GM10847 (cell line): ENCODE data around the gene SLC7A5.

Source experiments
- POLR2A ChIP-seq: IDR thresholded peaks from 2 replicates; pipeline ENCODE4 v1.6.1; 2011; ENCODE audit not compliant: insufficient read length; ENCODE audit errors: extremely low read depth

The SLC7A5 gene

DNA sequence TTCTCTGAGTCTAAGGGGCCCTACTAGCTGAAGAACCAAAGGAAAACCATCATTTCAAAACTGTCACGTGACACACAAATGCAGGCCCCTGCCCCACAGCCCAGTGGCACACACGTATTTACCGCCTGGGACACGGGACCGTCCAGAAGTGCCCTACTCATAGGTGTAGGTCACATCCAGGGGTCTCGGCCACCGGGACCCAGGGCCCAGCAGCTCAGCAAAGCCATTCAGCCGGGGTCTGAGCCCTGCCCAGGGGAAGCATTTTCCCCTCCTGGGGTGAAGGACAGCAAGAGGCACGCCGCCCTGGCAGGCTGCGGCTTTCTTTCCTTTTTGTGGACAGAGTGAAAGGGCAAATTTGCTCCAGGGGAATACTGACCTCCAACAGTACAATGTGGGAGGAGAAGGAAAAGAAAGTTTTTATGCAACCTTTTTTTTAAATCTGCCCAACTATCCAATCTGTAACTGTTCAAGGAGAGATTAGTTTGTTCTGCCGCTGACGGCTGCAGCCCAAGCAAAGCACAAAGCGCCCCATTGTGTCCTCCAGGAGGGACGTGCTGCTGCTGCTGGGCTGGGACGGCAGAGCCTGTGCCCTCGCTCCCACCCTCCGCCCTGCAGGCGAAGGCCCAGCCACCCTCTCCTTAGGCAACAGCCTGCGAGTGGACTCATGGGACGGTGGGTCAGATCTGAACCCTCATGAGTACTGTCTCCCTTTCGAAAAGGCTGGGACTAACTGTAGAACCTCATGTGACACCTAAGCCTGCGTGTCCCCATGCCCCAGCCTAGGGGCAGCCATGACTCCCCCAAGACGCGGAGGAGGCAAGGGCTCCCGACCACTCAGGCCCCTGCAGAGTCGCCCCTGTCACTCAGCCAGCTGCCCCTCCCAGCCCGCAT, 21.3 kb downstream of the SLC7A5 start:
- TF ChIP-seq POLR2A = no peak

DNA sequence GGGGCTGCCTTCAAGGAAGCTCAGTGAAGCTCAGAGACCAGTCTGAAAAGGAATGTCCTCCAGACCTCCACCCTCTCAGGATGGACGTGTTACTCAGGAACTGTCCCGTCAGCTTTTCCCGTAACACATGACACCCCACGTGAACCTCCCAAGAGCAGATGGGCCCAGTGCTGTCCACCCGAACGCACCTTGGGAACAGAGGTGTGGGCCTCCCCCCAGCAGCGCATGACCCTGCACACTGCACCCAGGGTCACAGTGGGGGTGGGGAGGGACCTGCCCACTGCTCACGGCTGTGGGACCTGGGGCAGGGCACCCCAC, 21.9 kb downstream of the SLC7A5 start:
- no peak for TF ChIP-seq POLR2A

DNA sequence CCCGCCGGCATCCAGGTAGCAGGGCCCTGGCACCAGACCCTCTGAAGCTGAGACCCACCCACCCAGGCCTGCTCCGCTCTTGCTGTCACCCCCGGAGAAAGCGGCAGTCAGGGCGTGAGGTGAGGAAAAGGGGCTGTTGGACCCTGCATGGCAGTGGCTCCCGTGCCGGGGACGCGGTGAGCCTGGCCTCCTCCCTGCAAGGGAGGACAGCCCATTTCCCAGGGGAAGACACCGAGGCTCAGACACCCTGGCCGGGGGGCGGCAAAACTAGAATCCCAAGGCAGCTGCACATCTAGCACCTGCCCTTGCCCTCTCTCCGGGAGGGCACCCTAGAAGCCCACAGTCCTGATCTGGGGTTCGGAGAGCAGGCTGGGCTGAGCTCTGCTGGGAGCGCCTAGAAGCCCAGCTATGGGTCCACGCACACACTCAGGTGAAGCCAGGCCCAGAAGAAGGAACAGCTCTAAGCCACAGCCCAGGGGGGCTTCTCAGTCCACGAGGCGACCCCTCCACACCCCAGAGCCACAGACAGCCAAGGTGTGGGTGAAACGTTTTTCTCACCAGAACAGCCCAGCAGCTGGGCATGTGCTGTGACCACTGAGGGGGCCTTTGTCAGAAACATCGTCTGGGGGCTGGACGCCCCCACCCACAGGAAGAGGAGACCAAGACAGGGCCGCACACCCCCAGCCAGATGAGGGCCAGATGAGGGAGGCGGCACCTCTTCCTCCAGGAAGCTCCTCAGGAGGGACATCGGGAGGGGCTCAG, 22.4 kb downstream of the SLC7A5 start:
- no peak for TF ChIP-seq POLR2A

DNA sequence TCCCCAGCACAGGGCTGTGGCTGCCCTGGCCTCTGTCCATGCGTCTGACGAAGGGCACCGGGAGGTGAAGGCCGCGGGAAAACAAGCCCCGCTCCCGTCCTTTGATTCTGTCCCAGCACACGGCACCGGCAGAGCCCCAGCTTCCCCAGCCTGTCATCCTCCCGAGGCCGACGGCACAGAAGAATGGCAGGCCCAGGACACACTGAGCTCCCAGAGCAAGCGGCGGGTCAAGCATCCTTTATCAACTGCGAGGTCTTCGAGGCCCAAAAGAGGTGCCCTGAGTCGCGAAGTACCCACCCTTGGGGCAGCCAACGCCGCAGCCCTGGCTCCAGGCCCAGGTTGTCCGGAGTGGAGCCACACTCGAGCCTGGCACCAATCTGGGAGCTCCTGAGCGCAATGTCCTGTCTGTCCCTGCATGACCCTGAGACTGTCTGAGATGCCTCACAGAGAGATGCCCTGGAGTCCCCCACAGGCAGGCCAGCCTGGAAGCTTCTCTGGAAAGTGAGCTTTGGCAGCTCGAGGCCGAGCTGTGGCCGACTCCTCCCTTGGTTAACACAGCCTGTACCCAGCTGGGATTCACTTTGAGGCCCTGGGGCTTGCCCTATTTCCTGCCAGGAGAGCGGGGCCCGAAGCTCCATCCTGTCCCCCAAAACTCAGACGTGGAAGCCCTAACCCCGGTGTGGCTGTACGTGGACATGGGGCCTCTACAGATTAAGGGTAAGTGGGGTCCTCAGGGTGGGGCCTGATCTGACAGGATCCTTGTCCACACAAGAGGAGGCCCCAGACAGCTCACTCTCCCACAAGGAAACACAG, 23.3 kb downstream of the SLC7A5 start:
- TF ChIP-seq POLR2A = no peak

DNA sequence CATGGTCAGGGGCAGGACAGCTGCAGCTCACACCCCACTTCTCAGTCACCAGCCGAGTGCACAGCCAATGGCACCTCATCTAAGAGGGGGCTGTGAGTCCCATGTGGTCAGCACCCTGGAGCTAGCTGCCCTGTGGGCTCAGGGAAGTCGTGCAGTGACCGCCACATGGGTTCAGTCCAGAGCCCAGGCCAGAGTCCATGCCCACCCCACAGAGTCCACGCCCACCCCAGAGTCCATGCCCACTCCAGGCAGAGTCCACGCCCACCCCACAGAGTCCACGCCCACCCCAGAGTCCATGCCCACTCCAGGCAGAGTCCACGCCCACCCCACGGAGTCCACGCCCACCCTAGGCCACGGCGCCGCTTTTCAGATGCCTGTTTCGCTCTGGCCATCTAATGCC, 24.1 kb downstream of the SLC7A5 start:
- TF ChIP-seq POLR2A = no peak

DNA sequence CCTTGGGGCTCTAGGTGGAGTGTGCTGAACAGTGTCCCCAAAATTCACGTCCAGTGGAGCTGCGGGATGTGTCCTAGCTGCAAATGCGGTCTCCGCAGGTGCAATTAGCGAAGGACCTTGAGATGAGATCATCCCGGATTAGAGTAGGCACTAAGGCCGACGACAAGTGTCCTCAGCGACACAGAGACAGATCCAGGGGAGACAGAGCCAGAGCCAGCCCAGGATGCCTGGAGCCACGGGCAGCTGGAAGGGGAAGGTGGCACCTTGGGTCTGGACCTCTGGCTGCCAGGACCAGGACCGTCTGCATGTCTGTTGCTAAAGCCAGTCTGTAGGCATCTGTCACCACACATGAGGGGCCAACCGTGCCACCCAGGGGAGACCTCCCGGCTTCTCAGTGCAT, 24.5 kb downstream of the SLC7A5 start:
- TF ChIP-seq POLR2A = no peak

DNA sequence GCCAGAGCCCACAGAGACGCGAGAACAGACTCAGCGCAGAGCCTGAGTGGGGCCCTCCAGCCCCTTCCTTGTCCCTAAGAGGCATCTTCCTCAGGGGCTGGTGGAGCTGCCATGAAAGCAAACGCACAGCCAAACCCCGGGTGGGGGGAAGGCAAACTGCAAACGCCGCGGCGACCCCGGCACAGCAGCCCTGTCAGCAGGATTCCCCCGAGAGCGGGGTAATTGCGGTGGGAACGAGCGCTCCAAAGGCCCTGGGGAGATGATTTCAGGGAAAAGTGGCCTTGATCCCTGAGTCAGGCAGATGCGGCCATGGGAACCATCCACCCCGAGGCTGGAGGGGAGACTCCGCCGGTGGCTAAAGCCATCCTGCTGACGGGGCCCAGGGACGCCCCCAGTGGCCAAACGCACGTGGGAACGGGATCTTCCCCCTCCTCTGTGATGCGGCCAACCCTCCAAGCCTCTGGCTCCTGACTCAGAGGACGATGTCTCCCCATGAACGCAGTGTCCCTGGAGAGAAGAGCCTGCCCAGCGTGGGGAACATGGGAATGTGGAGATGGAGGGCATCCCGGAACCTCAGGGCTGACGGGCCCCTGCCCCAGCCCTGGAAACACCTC, 25.1 kb downstream of the SLC7A5 start:
- no peak for TF ChIP-seq POLR2A

DNA sequence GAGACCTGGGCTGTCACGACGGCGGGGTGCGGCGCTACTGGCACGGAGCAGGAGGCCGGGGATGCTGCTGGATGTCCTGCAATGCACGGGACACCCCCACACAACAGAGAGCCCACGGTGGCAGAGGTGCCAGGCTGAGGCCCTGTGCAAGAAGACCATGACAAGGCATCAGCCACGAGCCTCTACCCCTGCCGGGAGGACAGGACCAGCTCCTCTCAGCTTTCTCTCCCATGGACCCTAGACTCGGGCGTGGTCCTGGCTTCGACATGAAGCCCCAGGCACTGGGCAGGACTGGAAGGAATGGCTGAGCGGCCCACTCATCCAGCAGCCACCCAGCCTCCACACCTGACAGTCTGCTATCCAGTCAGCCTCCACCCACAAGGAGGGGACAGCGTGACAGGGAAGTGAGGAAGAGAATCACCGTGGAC, 25.6 kb downstream of the SLC7A5 start:
- no peak for TF ChIP-seq POLR2A

DNA sequence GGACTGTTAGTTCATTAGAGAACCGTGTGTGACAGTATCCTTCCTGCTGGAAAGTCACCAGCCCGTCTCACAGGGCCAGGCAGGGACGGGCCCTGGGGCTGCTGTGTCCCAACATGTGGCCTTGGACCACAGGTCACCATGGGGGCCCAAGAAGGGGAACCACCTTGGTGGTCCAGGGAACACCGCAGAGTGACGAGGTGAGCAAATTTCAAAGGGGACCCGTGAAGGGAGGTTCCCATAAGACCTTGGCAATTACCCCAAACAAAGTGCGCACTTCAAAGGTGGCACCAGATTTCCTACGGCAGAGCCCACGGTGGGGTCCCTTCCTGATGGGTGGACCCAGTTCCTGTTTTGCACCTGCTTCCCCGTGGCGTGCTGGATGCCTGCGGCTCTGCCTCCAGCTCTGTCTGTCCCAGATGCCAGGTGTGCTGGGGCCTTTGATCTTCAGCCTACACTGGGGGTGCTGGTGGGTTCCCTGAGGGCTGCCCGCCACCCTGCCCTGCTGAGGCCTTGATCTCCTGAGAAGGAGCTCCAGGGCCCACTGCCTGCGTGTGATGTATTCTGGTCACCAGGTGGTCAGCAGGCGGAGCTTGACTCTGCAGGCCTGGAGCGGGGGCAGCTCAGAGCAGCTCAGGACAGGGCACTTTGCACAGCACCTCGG, 27.0 kb downstream of the SLC7A5 start:
- no peak for TF ChIP-seq POLR2A

DNA sequence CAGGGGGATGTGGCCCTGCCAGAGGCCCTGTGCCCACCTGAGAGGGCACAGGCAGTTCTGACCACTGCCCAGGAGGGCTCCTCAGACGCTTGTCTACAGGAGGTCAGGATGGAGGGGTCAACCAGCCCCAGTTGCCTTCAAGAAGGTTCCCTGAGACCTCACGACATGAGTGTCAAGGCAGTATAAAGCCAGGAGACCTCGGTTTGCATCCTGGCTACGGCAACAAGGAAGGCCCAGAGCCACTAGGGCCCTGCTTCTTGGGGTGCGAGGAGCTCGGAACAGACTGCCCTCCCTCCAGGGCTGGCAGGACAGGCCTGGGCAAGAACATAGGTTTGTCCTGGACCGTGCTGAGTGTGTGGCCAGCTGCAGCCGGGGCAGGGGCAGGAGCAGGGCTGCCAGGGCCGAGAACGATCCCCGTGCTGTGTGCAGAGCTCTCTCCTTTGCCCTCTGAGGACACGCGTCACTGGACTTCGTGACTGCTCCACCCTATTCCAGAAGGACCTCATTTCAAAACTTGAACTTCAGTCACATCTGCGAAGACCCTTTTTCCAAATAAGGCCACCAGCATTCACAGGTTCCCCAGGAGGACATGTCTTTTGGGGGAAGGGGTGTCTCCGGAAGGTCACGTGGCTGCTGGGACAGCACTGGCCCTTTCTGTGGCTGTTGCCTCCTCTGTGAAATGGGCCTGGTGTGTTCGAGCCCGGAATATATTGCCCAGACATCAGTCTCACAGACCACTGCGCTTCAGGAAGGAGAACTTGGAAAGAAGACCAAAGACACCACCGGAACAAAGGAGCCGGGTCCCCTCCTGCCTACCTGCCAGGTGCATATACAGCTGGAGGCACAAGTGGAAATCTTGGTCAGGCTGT, 27.7 kb downstream of the SLC7A5 start:
- TF ChIP-seq POLR2A = no peak

DNA sequence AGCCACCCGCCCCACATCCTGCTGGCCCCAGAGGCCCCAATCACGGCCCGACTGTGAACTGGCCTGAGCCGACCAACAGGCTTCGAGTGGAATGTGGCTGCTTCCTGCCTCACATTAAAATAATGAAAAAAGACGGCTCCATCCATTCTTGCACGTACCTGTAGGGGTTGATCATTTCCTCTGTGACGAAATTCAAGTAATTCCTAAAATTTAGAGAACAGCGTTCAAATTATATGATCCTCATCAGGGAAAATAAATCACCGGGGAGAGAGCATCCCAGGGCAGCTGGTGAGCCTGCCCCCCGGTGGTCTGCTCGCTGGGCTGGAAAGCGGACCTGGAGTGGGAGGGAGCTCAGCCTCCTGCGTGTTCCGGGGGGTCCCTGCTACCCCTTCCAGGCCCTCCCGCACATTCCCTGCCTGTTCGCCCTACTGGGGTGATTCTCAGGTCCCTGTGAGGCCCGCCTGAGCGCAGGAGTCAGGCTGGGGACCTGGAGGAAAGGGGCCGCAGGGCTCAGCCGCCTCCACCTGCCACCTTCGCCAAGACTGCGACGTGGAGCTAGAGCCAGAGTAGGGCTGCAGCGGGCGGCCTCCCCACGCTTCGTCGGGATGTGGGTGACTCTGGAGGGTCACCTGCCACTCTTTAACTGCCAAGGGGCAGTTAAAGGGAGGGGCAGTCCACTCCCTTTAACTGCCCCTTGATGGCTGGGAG, 28.9 kb downstream of the SLC7A5 start:
- no peak for TF ChIP-seq POLR2A

DNA sequence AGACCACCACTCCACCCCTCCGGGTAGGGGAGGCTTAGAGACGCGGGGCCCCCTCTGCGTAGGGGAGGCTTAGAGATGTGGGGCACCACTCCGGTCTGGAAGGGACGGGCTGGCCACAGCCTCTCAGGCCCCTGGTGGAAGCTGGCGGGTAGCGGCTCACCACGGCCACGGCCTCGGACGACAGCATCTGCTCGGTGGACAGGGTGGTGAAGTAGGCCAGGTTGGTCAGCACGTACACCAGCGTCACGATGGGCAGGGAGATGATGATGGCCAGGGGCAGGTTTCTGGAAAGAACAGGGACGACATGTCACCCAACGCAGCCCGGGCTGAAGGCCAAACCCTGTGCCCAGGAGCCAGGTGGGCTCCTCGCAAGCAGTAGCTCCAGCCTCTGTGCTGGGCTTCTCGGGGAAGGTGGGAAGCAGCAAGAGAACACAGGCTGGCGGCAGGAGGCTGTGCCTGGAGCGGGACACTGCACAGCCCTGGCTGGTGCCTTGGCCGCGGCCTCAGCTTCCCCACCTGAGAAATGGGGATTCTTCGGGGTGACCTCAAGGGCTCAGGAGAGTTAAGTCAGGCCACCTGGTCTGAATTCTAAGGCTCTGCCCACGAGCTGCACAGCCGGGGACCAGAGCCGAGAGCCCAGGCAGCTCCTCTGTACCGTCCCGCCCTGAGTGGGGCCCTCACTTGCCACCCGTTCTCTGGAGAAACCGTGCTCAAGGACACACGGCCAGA, 29.6 kb downstream of the SLC7A5 start:
- no peak for TF ChIP-seq POLR2A
